Umbilical cord (tissue), 2 donors: Measurements from ENCODE around the gene CYP4V2. TPM values are rescaled to one million over a fixed set of nuclear protein-coding genes. Genes with fewer than 3 reads are reported as not detected.

ENCODE experiments used
- DNase-seq: peaks from one replicate; pipeline ENCODE4 v3.0.0-alpha.2; 2015; ENCODE audit warnings: low spot score
- total RNA-seq: library from RNA; depleted of rRNA; stranded (reverse); fragments of >200 nt; gene quantifications from one replicate; pipeline ENCODE4 v1.2.3, GENCODE V29; 2014; ENCODE audit warnings: low replicate concordance; ENCODE audit not compliant: insufficient read depth

The CYP4V2 gene
- total RNA-seq, result 21.2 TPM

GRCh38 chr4:186191200-186192065, at the start of gene CYP4V2:
CYP4V2 (plus strand) TSS chr4:186191567; CDS start chr4:186191824, 257 bp downstream.
- DNase-seq, result peak; percentile 79

- DNase-seq, result peak; percentile 66
Observed at GRCh38 chr4:186144198-186144945, 47.0 kb upstream of the CYP4V2 start.

GRCh38 chr4:186144946-186145569, 46.3 kb upstream of the CYP4V2 start:
- peak; percentile 70 for DNase-seq

GRCh38 chr4:186146458-186146857, 44.9 kb upstream of the CYP4V2 start:
- no peak for DNase-seq

- DNase-seq, result no peak
Observed at GRCh38 chr4:186148336-186148975, 42.9 kb upstream of the CYP4V2 start.

- peak; percentile 39 for DNase-seq
Observed at GRCh38 chr4:186149872-186150271, 41.5 kb upstream of the CYP4V2 start.

- DNase-seq, result no peak
Observed at GRCh38 chr4:186150926-186151325, 40.4 kb upstream of the CYP4V2 start.

- DNase-seq, result no peak
Observed at GRCh38 chr4:186151499-186151898, 39.9 kb upstream of the CYP4V2 start.

GRCh38 chr4:186158021-186158813, 33.1 kb upstream of the CYP4V2 start:
- no peak for DNase-seq

GRCh38 chr4:186158966-186159365, 32.4 kb upstream of the CYP4V2 start:
- DNase-seq, result no peak

GRCh38 chr4:186159613-186160012, 31.8 kb upstream of the CYP4V2 start:
- no peak for DNase-seq

DNA sequence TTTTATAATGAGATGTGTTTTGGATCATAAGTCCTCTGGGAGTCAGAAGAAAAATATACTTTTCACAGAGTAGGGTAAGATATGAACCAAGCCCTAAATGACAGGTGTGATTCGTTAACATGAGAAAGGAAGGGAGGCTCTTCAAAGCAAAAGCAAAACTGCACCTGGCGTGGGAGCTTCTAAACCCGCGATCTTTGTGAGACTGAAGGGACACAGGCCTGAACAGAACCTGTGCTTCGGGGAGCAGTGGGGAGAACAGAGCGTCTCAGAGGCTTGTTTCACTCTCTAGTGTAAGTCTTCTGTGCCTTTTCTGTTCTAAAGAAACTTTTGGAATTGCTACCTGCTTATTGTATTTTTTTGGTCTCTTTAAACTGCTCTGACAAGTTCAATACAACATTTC, 30.2 kb upstream of the CYP4V2 start:
- no peak for DNase-seq

DNA sequence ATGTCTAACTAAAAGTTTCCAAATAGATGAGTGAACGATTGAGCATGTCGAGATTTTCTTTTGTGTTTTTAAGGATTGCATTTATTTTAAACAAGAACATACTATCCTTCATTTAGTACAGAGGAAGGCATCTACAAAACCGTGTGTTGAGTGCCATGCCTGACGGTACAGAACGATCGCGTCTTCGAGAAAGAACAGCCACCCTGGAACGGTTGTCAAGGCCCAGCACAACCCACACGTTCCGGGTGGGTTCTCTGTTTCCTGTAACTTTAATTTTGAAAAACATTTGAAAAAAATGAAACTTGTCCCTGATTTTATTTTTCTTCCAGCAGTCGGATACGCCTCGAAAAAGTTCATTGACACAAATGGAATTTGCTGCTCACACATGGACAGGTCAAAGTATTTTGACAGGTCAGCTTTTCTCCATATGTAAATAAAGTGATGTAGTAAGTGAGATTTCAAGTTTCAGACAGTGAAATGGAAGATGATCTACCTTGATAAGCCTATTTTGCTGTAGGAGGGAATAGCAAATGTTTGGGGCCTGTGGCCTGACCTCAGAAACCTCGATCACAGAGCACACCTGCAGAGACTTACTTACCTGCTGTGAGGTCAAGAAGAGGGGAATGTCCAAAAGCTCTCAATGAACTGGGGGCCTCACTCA, 24.4 kb upstream of the CYP4V2 start:
- DNase-seq, result no peak

GRCh38 chr4:186167605-186168004, 23.8 kb upstream of the CYP4V2 start:
- DNase-seq, result no peak

- no peak for DNase-seq
Observed at GRCh38 chr4:186168750-186169149, 22.6 kb upstream of the CYP4V2 start.

DNA sequence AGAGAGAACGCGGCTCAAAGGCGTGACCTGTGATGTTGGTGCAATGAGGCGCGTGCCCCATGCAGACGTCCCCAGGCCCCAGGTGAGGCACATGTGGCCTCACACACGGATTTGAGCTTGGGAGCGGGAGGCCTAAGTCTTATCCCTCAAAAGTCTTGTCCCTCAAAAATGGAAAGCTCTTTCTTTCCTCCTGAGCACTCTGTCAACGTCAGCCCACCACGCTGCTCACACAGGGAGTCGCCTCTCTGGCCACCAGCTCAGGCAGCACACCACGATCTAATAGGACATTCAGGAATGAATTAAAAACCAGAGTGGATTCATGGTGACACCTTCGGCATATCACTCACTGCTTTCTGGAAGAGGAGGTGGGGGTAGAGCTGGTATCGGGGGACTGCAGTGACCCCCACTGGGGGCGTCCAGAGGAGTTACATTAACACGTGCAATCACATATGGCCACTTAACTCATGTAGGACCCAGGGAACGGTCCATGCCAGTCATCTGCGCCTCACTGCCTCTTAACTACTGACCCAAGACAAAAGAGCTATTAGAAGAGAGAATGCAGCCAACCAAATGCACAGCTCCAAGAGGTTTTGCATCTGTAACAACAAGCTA, 21.9 kb upstream of the CYP4V2 start:
- DNase-seq, result no peak

GRCh38 chr4:186169945-186170802, 21.2 kb upstream of the CYP4V2 start:
- no peak for DNase-seq

DNA sequence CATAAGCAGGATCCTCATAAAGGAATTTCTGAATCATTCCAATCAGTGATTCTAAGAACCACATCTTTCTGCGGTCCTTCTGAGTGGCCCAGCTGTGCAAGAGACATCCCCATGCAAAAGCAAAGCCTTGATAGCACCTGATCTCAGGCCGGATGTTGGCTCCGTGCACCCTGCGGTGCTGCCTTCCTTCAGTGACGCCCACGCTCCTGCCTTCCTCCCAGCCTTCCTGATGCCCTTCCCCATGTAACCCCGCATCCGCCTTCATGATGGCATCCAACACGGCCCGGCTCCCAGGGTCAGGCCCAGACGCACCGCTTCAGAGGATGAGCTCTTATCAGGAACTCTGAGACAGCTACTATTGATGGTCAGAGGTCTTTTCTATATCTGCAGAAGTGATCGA, 20.4 kb upstream of the CYP4V2 start:
- DNase-seq, result no peak

DNA sequence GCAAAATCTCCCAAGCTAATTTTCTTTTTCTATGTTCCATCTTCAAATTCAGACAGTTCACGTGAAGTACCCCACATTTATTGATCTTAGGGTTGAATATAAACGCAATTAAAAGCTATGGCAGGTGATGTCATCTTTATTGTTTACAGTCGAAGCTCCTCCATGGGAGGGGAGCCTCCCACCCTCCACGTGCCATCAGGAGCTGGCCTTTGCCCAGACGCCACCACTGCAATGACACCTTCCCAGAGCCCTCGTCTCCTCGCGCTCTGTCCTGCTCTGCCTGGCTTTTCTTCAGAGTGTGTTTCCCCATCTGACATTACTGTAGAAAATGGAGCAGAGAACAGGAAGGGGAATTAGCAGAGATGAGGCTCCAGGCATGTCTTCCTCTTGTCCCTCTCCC, 18.8 kb upstream of the CYP4V2 start:
- no peak for DNase-seq
